Measurements from ENCODE around the gene ABAT.

Gene ABAT

GRCh38 chr16:8663192-8664089, 11.0 kb upstream of the ABAT start:
- no peaks in the 10 kb centered on the region for H3K9me3 ChIP-seq (replicated peaks; ENCODE audit: insufficient read depth, low read length)
- no peaks in the 10 kb centered on the region for H3K27me3 ChIP-seq (replicated peaks; ENCODE audit: insufficient read depth, low read length)
- H3K4me3 ChIP-seq (ENCODE audit: low read length): no peak overlapping the region
- no peaks in the 10 kb centered on the region for H3K4me1 ChIP-seq (ENCODE audit: low read length)
- no peak overlapping the region for H3K27ac ChIP-seq (ENCODE audit: low read length)
- H3K9ac ChIP-seq (ENCODE audit: low read length): no peak overlapping the region
- H3K79me2 ChIP-seq (ENCODE audit: low read length): no peaks in the 10 kb centered on the region
- no peak overlapping the region for H2AFZ ChIP-seq (ENCODE audit: low read length)
- no peak overlapping the region for H3K4me2 ChIP-seq (ENCODE audit: low read depth, low read length)
- TF ChIP-seq EZH2 (optimal IDR thresholded peaks at IDR 0.05; ENCODE audit: low read depth, low read length) (no peak), CTCF (IDR thresholded peaks at IDR 0.05; ENCODE audit: low read length) (no peak), EZH2phosphoT487 (IDR thresholded peaks at IDR 0.05; ENCODE audit: low read length) (no peak)
- no peak for DNase-seq
- no peaks in the 10 kb centered on the region for H3F3A ChIP-seq (ENCODE audit: insufficient read depth, low read length)
- H3K36me3 ChIP-seq (replicated peaks; ENCODE audit: insufficient read depth, low read length): no peaks in the 10 kb centered on the region
- no peaks in the 10 kb centered on the region for H3K9me2 ChIP-seq (replicated peaks; ENCODE audit: insufficient read depth, low read length)
- H4K20me1 ChIP-seq (ENCODE audit: insufficient read depth, low read length): no peaks in the 10 kb centered on the region

GRCh38 chr16:8665529-8665928, 8.9 kb upstream of the ABAT start:
- H4K20me1 ChIP-seq (ENCODE audit: insufficient read depth, low read length): no peaks in the 10 kb centered on the region
- no peaks in the 10 kb centered on the region for H3K9me2 ChIP-seq (replicated peaks; ENCODE audit: insufficient read depth, low read length)
- H3K27me3 ChIP-seq (replicated peaks; ENCODE audit: insufficient read depth, low read length): no peaks in the 10 kb centered on the region
- no peak for DNase-seq
- no peak overlapping the region for H3K27ac ChIP-seq (ENCODE audit: low read length)
- no peaks in the 10 kb centered on the region for H3K36me3 ChIP-seq (replicated peaks; ENCODE audit: insufficient read depth, low read length)
- no peaks in the 10 kb centered on the region for H3F3A ChIP-seq (ENCODE audit: insufficient read depth, low read length)
- H3K9me3 ChIP-seq (replicated peaks; ENCODE audit: insufficient read depth, low read length): no peaks in the 10 kb centered on the region
- no peaks in the 10 kb centered on the region for H3K4me1 ChIP-seq (ENCODE audit: low read length)
- H3K4me3 ChIP-seq (ENCODE audit: low read length): no peak overlapping the region
- TF ChIP-seq CTCF (IDR thresholded peaks at IDR 0.05; ENCODE audit: low read length) (no peak), EZH2 (optimal IDR thresholded peaks at IDR 0.05; ENCODE audit: low read depth, low read length) (no peak), EZH2phosphoT487 (IDR thresholded peaks at IDR 0.05; ENCODE audit: low read length) (no peak)
- H3K79me2 ChIP-seq (ENCODE audit: low read length): no peaks in the 10 kb centered on the region
- H3K9ac ChIP-seq (ENCODE audit: low read length): no peak overlapping the region
- no peak overlapping the region for H3K4me2 ChIP-seq (ENCODE audit: low read depth, low read length)
- H2AFZ ChIP-seq (ENCODE audit: low read length): no peak overlapping the region

GRCh38 chr16:8667492-8667891, 6.9 kb upstream of the ABAT start:
- Histone ChIP-seq H3K4me1 (ENCODE audit: low read length) (no peaks in the 10 kb centered on the region), H3K36me3 (replicated peaks; ENCODE audit: insufficient read depth, low read length) (no peaks in the 10 kb centered on the region), H3K27me3 (replicated peaks; ENCODE audit: insufficient read depth, low read length) (no peaks in the 10 kb centered on the region), H3F3A (ENCODE audit: insufficient read depth, low read length) (no peaks in the 10 kb centered on the region), H2AFZ (ENCODE audit: low read length) (no peak overlapping the region), H3K9me3 (replicated peaks; ENCODE audit: insufficient read depth, low read length) (no peaks in the 10 kb centered on the region), H3K27ac (ENCODE audit: low read length) (no peak overlapping the region), H3K79me2 (ENCODE audit: low read length) (no peaks in the 10 kb centered on the region), H3K9ac (ENCODE audit: low read length) (no peak overlapping the region), H3K4me2 (ENCODE audit: low read depth, low read length) (no peak overlapping the region), H4K20me1 (ENCODE audit: insufficient read depth, low read length) (no peaks in the 10 kb centered on the region), H3K4me3 (ENCODE audit: low read length) (no peak overlapping the region), H3K9me2 (replicated peaks; ENCODE audit: insufficient read depth, low read length) (no peaks in the 10 kb centered on the region)
- no peak for DNase-seq
- no peak for TF ChIP-seq EZH2 (optimal IDR thresholded peaks at IDR 0.05; ENCODE audit: low read depth, low read length)
- TF ChIP-seq CTCF (IDR thresholded peaks at IDR 0.05; ENCODE audit: low read length): no peak
- TF ChIP-seq EZH2phosphoT487 (IDR thresholded peaks at IDR 0.05; ENCODE audit: low read length): no peak
